Urinary bladder (tissue), 4 donors: ENCODE results near the gene FOXJ3. TPM values are rescaled to one million over a fixed set of nuclear protein-coding genes. Genes with fewer than 3 reads are reported as not detected.

ENCODE experiments used
- DNase-seq: peaks from one replicate; pipeline ENCODE4 v3.0.0-alpha.2; 2015; ENCODE audit errors: extremely low spot score
- H3K27ac ChIP-seq: one replicate; pipeline ENCODE4 v1.5.1; 2013; ENCODE audit warnings: low read depth, mild to moderate bottlenecking, moderate library complexity
- H3K36me3 ChIP-seq: one replicate; pipeline ENCODE4 v1.6.1; 2013; ENCODE audit warnings: mild to moderate bottlenecking, moderate library complexity; ENCODE audit not compliant: insufficient read depth
- H3K4me1 ChIP-seq: one replicate; pipeline ENCODE4 v1.6.1; 2013; ENCODE audit warnings: mild to moderate bottlenecking, moderate library complexity; ENCODE audit not compliant: insufficient read depth
- H3K4me3 ChIP-seq: one replicate; pipeline ENCODE4 v1.5.1; 2013; ENCODE audit warnings: low read depth, low read length
- WGBS: extraction: QIAGEN DNeasy Blood & Tissue Kit; methylation state at CpG from one replicate; pipeline ENCODE4 v1.1.7; 2013; 5-methylcytosine and 5-hydroxymethylcytosine counted together
- polyA plus RNA-seq: library from polyadenylated mRNA; stranded (reverse); fragments of 200-250 nt; gene quantifications from one replicate; pipeline ENCODE4 v1.2.3, GENCODE V29; 2013
- total RNA-seq: library from RNA; depleted of rRNA; stranded (reverse); fragments of >200 nt; gene quantifications from one replicate; pipeline ENCODE4 v1.2.3, GENCODE V29; 2014
- donor health status: healthy with polysubstance abuse.
- donor health status: healthy.

Gene FOXJ3
- total and polyA plus RNA-seq, 2 donors = 21.4 to 103 TPM

DNA sequence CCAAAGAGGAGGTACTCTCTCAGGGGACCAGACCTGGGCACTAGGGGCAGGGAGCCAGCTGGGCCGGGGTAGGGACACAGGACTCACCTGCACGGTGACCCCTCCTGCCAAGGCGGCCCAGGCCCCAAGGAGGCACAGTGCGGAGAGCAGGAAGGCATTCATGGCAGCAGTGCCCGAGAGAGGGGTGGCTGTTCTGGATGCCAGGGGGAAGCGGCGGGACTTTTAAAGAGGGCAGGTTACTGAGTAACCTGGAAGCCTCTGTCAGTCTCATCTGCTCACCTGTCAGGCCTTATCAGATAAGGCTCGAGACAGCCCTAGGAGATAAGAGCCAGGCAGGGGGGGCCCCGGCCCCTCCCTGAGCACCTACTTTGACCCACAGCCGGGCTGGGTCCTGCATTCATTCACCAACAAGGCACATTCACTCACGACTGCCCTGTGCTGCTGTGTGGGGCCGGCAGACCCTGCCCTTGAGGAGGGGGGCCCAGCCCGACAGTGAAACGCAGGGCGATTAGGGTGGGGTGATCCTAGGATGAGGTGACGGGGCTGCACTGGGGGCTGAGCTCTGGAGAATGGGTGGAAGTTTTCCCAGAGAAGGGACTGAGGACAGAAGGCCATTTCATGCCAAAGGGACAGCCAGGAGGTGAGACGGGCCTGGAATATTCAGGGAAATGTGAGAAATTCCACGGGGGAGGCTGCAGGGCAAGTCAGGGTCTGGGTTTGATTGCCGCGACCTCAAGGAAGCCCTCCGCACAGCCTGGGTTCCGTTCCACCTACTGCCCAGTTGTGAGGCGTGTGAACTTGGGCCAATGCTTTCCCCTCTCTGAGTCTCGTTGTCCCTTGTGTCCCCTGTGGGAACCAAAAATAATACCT, 170.2 kb downstream of the FOXJ3 start, which contains the start of gene GUCA2A:
GUCA2A (minus strand) TSS at position 195 of the 870 bp plus-strand sequence; CDS start at position 162, 33 bp downstream.
- Histone ChIP-seq H3K36me3 (no peaks in the 10 kb centered on the region), H3K27ac (no peak within 1 kb of the TSS), H3K4me1 (no peaks in the 10 kb centered on the region), H3K4me3 (no peak within 1 kb of the TSS)
- DNase-seq = no peak
- WGBS = 73% methylated on average over 24 of the region's 24 CpGs

- H3K27ac ChIP-seq = no peak overlapping the region
- DNase-seq = no peak
- no peaks in the 10 kb centered on the region for H3K36me3 ChIP-seq
- WGBS = 77% methylated on average over 16 of the region's 16 CpGs
- H3K4me3 ChIP-seq = no peak overlapping the region
- no peaks in the 10 kb centered on the region for H3K4me1 ChIP-seq
These were observed 171.2 kb downstream of the FOXJ3 start for GRCh38 chr1:42163536-42164503.

DNA sequence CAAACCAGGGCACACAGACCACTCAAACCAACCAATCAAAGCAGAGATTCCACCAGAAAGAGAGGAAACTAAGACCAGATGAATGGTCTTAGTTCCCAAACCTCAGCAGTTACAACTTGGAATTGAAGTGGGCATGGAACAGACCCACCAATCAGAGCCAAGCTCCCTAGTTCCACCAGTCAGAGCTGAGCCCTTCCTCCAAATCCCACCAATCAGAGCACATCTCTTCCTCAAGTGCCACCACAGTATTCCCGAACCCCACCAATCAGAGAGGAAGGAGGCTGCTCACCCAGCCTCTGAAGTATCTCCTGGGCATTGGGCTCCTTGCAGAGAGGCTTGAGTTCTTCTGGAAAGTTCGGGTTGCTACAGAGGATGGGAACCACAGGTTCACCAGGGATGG, 171.9 kb downstream of the FOXJ3 start:
- no peaks in the 10 kb centered on the region for H3K4me1 ChIP-seq
- 91% methylated on average over 2 of the region's 2 CpGs for WGBS

DNA sequence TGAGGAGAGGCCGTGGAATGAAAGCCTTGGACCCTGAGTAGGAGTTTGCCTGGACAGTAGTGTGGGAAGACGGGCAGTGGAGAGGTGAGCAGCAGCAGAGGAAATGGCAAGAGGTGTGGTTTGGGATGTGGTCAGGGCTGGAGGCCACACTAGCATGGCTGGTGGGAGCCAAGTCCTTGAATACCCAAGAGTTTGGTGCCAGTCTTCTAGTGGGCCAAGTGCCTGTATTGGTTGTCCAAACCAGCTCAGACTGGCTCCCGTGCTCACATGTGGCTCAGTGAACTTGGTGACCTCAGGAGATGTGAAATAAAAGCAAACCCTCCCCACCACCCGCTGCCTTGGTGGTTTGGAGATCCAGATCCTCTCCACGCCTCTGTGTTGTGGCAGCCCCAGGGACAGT, 172.9 kb downstream of the FOXJ3 start:
- no peak for DNase-seq
- Histone ChIP-seq H3K27ac (no peak overlapping the region), H3K4me1 (no peaks in the 10 kb centered on the region), H3K4me3 (no peak overlapping the region), H3K36me3 (no peaks in the 10 kb centered on the region)
- WGBS = 89% methylated on average over 5 of the region's 5 CpGs

More for the DNA sequence above, 171.9 kb downstream of the FOXJ3 start:
- no peaks in the 10 kb centered on the region for H3K36me3 ChIP-seq
- H3K27ac ChIP-seq = no peak overlapping the region
- no peak overlapping the region for H3K4me3 ChIP-seq
- DNase-seq = no peak

GRCh38 chr1:42158189-42158588, 176.8 kb downstream of the FOXJ3 start:
- no peak overlapping the region for H3K27ac ChIP-seq
- no peak overlapping the region for H3K4me3 ChIP-seq
- DNase-seq = no peak
- no peaks in the 10 kb centered on the region for H3K36me3 ChIP-seq
- H3K4me1 ChIP-seq = no peaks in the 10 kb centered on the region
- WGBS = 63% methylated on average over 2 of the region's 2 CpGs

GRCh38 chr1:42157667-42158066, 177.4 kb downstream of the FOXJ3 start:
- no peak overlapping the region for H3K4me3 ChIP-seq
- H3K27ac ChIP-seq = no peak overlapping the region
- no peaks in the 10 kb centered on the region for H3K36me3 ChIP-seq
- no peaks in the 10 kb centered on the region for H3K4me1 ChIP-seq
- 62% methylated on average over 7 of the region's 7 CpGs for WGBS
- DNase-seq = no peak

DNA sequence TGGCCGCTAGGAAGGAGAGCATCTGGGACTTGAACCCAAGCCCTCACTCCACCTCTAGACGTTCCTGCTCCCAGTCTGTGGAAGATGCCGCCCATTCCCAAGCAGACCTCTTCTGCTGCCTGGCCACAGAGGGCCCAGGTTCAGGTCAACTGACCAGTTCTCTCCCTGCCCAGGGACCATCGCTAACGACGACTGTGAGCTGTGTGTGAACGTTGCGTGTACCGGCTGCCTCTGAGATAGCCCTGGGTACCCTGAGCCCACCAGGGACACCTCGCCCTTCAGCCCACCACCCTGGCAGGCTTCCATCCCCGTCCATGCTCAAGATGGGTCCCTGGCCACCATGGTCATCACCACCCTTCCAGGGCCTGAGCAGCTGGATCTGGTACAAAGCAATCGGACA, 179.7 kb downstream of the FOXJ3 start:
- no peaks in the 10 kb centered on the region for H3K4me1 ChIP-seq
- no peak overlapping the region for H3K4me3 ChIP-seq
- H3K36me3 ChIP-seq = no peaks in the 10 kb centered on the region
- no peak overlapping the region for H3K27ac ChIP-seq
- no peak for DNase-seq
- WGBS = 84% methylated on average over 12 of the region's 12 CpGs

DNA sequence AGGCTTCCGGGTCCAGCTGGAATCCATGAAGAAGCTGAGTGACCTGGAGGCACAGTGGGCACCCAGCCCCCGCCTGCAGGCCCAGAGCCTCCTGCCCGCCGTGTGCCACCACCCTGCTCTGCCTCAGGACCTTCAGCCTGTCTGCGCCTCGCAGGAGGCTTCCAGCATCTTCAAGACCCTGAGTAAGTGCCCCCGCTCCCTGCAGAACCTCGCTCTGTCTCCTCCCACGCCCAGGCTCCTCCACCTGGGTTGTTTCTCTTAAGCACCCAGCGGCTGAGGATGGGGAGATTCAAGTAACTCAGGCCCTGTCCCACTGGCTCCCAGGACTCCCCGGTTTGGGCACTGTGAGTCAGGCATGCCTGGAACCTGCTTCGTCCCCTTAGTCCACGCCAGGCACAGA, 180.3 kb downstream of the FOXJ3 start:
- no peak overlapping the region for H3K4me3 ChIP-seq
- 91% methylated on average over 13 of the region's 13 CpGs for WGBS
- H3K36me3 ChIP-seq = no peaks in the 10 kb centered on the region
- no peak for DNase-seq
- H3K4me1 ChIP-seq = no peaks in the 10 kb centered on the region
- H3K27ac ChIP-seq = no peak overlapping the region

DNA sequence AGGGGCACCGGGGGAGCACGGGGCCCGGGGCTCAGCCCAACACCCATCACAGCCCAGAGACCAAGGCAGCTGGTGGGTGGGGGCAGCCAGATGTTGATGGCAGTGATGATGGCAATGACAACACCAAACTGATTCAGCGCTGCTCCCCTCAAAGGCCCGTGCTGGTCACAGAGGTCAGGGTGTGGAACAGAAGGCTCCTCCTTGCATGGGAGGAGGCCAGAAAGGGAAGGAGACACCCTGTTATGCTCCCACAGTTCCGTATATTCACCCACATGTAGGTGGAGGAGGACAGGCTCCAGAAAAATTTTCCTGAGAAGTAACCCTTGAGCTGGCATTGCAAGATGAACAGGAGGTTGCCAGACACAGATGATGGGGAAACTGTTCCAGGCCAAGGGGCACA, 181.4 kb downstream of the FOXJ3 start:
- no peaks in the 10 kb centered on the region for H3K4me1 ChIP-seq
- no peak for DNase-seq
- no peaks in the 10 kb centered on the region for H3K36me3 ChIP-seq
- WGBS = 70% methylated on average over 6 of the region's 6 CpGs
- H3K27ac ChIP-seq = no peak overlapping the region
- H3K4me3 ChIP-seq = no peak overlapping the region

DNA sequence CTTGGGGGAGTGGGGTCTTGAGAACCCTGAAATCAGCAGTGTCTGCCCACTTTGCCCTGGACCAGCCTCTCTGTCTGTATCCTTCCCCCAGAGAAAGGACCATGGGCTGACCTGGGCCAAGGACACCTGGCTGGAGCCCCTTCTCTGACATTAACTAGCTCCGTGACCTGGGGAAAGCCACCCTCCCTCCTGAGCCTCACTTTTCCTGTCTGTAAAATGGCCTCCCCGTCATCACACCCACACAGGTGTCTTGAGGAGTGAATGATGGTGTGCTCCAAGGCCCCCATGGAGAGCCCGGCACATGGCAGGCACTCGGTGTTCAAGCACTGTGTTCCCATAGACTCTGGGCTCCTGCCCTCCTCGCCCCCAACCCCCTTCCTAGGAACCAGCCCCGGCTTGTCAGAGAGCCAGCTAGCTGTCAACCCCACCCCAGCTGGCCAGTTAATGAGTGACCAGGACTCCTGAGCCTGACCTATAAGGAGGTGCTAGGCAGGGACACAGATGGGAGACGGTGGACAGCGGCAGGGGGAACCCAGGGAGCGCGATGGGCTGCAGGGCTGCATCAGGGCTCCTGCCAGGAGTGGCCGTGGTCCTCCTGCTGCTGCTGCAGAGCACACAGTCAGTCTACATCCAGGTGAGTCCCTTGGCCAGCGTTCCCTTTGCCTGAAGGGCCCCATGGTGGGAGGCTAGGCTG, 182.0 kb downstream of the FOXJ3 start, which contains the start of gene GUCA2B:
GUCA2B (plus strand) TSS at position 504 of the 694 bp plus-strand sequence; CDS start at position 545, 41 bp downstream.
- DNase-seq = no peak
- no peaks in the 10 kb centered on the region for H3K4me1 ChIP-seq
- H3K27ac ChIP-seq = no peak within 1 kb of the TSS
- 76% methylated on average over 12 of the region's 12 CpGs for WGBS
- H3K4me3 ChIP-seq = no peak within 1 kb of the TSS
- H3K36me3 ChIP-seq = no peaks in the 10 kb centered on the region

GRCh38 chr1:42152119-42152518, 182.9 kb downstream of the FOXJ3 start:
- WGBS = 68% methylated on average over 3 of the region's 3 CpGs
- Histone ChIP-seq H3K36me3 (no peaks in the 10 kb centered on the region), H3K27ac (no peak overlapping the region), H3K4me1 (no peaks in the 10 kb centered on the region), H3K4me3 (no peak overlapping the region)
- DNase-seq = no peak

DNA sequence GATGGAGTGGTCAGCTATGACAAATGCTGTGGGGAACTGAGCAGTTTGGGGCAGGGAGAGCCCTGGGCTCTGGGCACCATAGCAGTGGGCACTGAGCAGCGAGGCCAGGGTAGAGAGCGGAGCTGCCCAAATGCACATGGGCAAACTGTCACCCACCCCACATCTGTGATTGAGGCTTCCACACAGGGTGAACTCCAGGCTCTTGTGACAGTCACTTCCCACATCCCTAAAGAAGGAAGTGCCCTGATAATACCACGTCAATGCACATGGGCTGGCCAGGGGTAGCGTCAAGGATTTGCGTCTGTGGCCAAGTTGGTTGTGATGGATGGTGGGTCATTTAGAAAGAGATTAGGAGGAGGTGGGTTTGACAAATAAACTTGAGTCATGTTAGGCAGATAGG, 184.4 kb downstream of the FOXJ3 start:
- Histone ChIP-seq H3K36me3 (no peaks in the 10 kb centered on the region), H3K4me3 (no peak overlapping the region), H3K4me1 (no peaks in the 10 kb centered on the region), H3K27ac (no peak overlapping the region)
- 88% methylated on average over 5 of the region's 5 CpGs for WGBS
- DNase-seq = no peak

DNA sequence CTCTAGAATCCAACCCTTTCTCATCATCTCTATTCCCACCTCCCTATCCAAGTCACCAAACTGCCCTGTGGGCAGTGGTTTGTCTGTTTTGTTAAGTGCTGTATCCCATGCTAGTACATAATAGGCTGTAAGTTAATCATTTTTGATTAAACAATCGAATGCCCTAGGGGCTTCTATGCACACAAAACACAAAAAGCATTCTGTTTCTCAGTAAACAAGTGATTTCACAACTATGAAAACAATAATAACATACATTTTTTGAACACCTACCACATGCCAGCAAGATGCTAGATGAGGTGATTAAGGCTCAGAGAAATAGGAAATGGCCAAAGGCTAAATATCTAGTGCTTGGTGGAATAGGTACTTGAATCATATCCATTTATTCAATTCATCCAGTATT, 186.9 kb downstream of the FOXJ3 start:
- H3K27ac ChIP-seq = no peak overlapping the region
- 72% methylated on average over 1 of the region's 1 CpG for WGBS
- H3K4me1 ChIP-seq = no peaks in the 10 kb centered on the region
- H3K4me3 ChIP-seq = no peak overlapping the region
- DNase-seq = no peak
- no peaks in the 10 kb centered on the region for H3K36me3 ChIP-seq
